SK-N-SH treated with all-trans-retinoic acid at 6 μM for 48 hours (cell line): ENCODE data around the gene KDM6B.
"Not testable (repeated sequence)": the region's sequence is repeated elsewhere in the genome, so short reads cannot be mapped to it uniquely, and the experiment has no call there.

ENCODE experiments used
- ATAC-seq: fragments of 200-7000 bp; cut with Tn5 transposase; 3 replicates; pipeline ENCODE4 v1.9.1; 2020; ENCODE audit warnings: mild to moderate bottlenecking, moderate library complexity
- ARNTL ChIP-seq: fragments of 450-650 bp; formaldehyde crosslinking; IDR thresholded peaks from 2 replicates; pipeline ENCODE4 v1.5.0; 2020; ENCODE audit warnings: low read depth, mild to moderate bottlenecking, moderate library complexity, borderline replicate concordance
- BACH2 ChIP-seq: fragments of 250-450 bp; sonication (Bioruptor Pico); IDR thresholded peaks from 2 replicates; pipeline ENCODE4 v1.9.0; 2021; ENCODE audit warnings: mild to moderate bottlenecking, borderline replicate concordance
- CREB5 ChIP-seq: fragments of 250-450 bp; sonication (Bioruptor Pico); IDR thresholded peaks from 2 replicates; pipeline ENCODE4 v1.5.1; 2020; ENCODE audit warnings: low read depth, mild to moderate bottlenecking, moderate library complexity
- CSDC2 ChIP-seq: fragments of 250-450 bp; sonication (Bioruptor Pico); IDR thresholded peaks from 2 replicates; pipeline ENCODE4 v1.5.0; 2020; ENCODE audit warnings: mild to moderate bottlenecking, moderate library complexity
- ESRRG ChIP-seq: fragments of 250-450 bp; sonication (Bioruptor Pico); IDR thresholded peaks from 2 replicates; pipeline ENCODE4 v1.6.1; 2021; ENCODE audit warnings: mild to moderate bottlenecking
- GLIS3 ChIP-seq: fragments of 250-450 bp; sonication (Bioruptor Pico); IDR thresholded peaks from 2 replicates; pipeline ENCODE4 v1.5.0; 2020; ENCODE audit warnings: mild to moderate bottlenecking, moderate library complexity
- ISL1 ChIP-seq: fragments of 250-450 bp; sonication (Bioruptor Pico); IDR thresholded peaks from 2 replicates; pipeline ENCODE4 v2.1.2; 2022; ENCODE audit warnings: mild to moderate bottlenecking, moderate library complexity
- OSR1 ChIP-seq: fragments of 250-450 bp; sonication (Bioruptor Pico); IDR thresholded peaks from 2 replicates; pipeline ENCODE4 v1.8.0; 2022; ENCODE audit warnings: moderate library complexity, mild to moderate bottlenecking, inconsistent platforms
- PATZ1 ChIP-seq: fragments of 250-450 bp; sonication (Bioruptor Pico); IDR thresholded peaks from 2 replicates; pipeline ENCODE4 v1.8.0; 2020; ENCODE audit warnings: mild to moderate bottlenecking, moderate library complexity, borderline replicate concordance
- PPARA ChIP-seq: fragments of 250-450 bp; sonication (Bioruptor Pico); IDR thresholded peaks from 2 replicates; pipeline ENCODE4 v1.5.0; 2020; ENCODE audit warnings: mild to moderate bottlenecking, borderline replicate concordance
- RARB ChIP-seq: fragments of 250-450 bp; sonication (Bioruptor Pico); IDR thresholded peaks from 2 replicates; pipeline ENCODE4 v1.8.0; 2021; ENCODE audit warnings: mild to moderate bottlenecking, moderate library complexity
- SNAI2 ChIP-seq: fragments of 250-450 bp; sonication (Bioruptor Pico); IDR thresholded peaks from 2 replicates; pipeline ENCODE4 v1.5.0; 2020; ENCODE audit warnings: mild to moderate bottlenecking, moderate library complexity
- TCF4 ChIP-seq: fragments of 250-450 bp; sonication (Bioruptor Pico); IDR thresholded peaks from 2 replicates; pipeline ENCODE4 v1.8.0; 2021; ENCODE audit warnings: mild to moderate bottlenecking, moderate library complexity, borderline replicate concordance
- TOX ChIP-seq: fragments of 250-450 bp; sonication (Bioruptor Pico); IDR thresholded peaks from 2 replicates; pipeline ENCODE4 v1.8.0; 2021; ENCODE audit warnings: mild to moderate bottlenecking, moderate library complexity, borderline replicate concordance
- ZC3H10 ChIP-seq: fragments of 250-450 bp; sonication (Bioruptor Pico); IDR thresholded peaks from 2 replicates; pipeline ENCODE4 v1.5.1; 2021; ENCODE audit warnings: mild to moderate bottlenecking, moderate library complexity
- ZFP30 ChIP-seq: fragments of 450-650 bp; formaldehyde crosslinking; IDR thresholded peaks from 2 replicates; pipeline ENCODE4 v1.5.0; 2022; ENCODE audit warnings: mild to moderate bottlenecking, moderate library complexity
- ZNF70 ChIP-seq: fragments of 450-650 bp; formaldehyde crosslinking; IDR thresholded peaks from 2 replicates; pipeline ENCODE4 v1.5.0; 2020; ENCODE audit warnings: mild to moderate bottlenecking, moderate library complexity
- ZNF8 ChIP-seq: fragments of 450-650 bp; formaldehyde crosslinking; IDR thresholded peaks from 2 replicates; pipeline ENCODE4 v1.5.0; 2020; ENCODE audit warnings: mild to moderate bottlenecking, moderate library complexity
- TF ChIP-seq, protein P1 (sequence below): fragments of 250-450 bp; sonication (Bioruptor Pico); IDR thresholded peaks from 2 replicates; pipeline ENCODE4 v1.5.0; 2020; ENCODE audit warnings: mild to moderate bottlenecking, moderate library complexity
- TF ChIP-seq, protein P2 (sequence below): fragments of 250-450 bp; sonication (Bioruptor Pico); IDR thresholded peaks from 2 replicates; pipeline ENCODE4 v1.8.0; 2021; ENCODE audit warnings: low read depth, mild to moderate bottlenecking, moderate library complexity, borderline replicate concordance

KDM6B gene

GRCh38 chr17:7862692-7863437, 28.8 kb downstream of the KDM6B start (continued):
- TF ChIP-seq, protein P1, sequence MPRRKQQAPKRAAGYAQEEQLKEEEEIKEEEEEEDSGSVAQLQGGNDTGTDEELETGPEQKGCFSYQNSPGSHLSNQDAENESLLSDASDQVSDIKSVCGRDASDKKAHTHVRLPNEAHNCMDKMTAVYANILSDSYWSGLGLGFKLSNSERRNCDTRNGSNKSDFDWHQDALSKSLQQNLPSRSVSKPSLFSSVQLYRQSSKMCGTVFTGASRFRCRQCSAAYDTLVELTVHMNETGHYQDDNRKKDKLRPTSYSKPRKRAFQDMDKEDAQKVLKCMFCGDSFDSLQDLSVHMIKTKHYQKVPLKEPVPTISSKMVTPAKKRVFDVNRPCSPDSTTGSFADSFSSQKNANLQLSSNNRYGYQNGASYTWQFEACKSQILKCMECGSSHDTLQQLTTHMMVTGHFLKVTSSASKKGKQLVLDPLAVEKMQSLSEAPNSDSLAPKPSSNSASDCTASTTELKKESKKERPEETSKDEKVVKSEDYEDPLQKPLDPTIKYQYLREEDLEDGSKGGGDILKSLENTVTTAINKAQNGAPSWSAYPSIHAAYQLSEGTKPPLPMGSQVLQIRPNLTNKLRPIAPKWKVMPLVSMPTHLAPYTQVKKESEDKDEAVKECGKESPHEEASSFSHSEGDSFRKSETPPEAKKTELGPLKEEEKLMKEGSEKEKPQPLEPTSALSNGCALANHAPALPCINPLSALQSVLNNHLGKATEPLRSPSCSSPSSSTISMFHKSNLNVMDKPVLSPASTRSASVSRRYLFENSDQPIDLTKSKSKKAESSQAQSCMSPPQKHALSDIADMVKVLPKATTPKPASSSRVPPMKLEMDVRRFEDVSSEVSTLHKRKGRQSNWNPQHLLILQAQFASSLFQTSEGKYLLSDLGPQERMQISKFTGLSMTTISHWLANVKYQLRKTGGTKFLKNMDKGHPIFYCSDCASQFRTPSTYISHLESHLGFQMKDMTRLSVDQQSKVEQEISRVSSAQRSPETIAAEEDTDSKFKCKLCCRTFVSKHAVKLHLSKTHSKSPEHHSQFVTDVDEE (CRISPR knock-in tag), result no peak
- TF ChIP-seq ZC3H10 (CRISPR knock-in tag), result no peak

DNA sequence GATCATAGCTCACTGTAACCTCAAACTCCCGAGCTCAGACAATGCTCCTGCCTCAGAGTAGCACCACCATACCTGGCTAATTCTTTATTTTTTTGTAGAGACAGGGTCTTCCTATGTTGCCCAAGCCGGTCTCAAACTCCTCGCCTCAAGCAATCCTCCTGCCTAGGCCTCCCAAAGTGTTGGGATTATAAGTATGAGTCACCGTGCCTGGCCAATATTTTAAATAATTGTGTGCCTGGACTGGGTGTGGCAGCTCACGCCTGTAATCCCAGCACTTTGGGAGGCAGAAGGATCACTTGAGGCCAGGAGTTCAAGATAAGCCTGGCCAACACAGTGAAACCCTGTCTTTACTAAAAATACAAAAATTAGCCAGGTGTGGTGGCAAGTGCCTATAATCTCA, 30.4 kb downstream of the KDM6B start:
- ATAC-seq, result not testable (repeated sequence)

DNA sequence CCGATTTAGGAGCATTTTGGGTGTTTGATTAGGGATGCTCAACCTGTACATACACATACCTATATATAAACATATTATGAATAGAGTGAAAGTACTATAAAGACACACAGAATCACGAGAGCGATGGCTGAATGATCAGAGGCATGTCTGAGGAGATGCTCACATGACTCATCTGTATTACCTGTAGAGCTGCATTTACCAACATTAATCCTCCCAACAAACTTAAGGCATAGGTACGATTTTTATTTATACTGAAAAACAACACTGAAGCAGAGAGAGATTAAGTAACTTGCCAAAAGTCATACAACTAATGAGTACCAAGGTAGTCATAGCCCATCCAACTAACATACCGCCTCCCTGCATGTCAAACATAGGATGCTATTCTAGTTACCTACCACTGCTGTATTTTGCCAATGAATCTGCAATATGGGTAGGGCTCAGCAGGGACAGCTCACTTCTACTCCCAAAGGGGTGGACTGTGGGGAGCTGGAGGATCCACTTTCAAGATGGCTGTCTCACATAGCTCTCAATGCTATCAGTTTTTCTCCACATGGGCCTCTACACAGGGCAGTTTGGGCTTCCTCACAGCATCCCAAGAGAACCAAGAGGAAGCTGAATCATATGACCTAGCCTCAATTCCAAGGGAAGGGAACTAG, 31.1 kb downstream of the KDM6B start:
- no peak for TF ChIP-seq ARNTL

DNA sequence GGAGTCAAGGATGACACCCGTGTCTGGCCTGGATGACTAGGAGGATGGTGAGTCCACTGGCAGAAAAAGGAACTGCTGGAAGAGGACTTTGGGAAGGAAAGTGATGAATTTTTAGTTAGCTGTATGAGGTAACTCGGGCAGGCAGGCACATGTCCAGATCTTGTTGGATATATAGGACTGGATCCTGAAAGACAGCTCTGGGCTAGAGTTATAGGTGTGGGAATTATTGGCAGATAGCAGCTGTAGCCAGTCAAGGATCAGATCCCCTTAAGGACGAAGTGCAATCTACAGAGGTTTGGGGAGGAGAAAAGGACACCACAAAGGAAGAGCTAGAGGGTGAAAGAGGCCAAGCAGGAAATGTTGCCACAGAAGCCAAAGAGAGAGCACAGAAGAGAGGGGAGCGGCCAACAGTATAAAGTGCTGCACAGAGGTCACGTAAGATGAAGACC, 33.9 kb downstream of the KDM6B start:
- TF ChIP-seq ISL1 (CRISPR knock-in tag) (no peak), ZNF8 (CRISPR knock-in tag) (no peak), OSR1 (no peak), SNAI2 (CRISPR knock-in tag) (no peak), ZC3H10 (CRISPR knock-in tag) (no peak), ESRRG (no peak), ZFP30 (no peak), CREB5 (no peak)
- TF ChIP-seq, protein P2, sequence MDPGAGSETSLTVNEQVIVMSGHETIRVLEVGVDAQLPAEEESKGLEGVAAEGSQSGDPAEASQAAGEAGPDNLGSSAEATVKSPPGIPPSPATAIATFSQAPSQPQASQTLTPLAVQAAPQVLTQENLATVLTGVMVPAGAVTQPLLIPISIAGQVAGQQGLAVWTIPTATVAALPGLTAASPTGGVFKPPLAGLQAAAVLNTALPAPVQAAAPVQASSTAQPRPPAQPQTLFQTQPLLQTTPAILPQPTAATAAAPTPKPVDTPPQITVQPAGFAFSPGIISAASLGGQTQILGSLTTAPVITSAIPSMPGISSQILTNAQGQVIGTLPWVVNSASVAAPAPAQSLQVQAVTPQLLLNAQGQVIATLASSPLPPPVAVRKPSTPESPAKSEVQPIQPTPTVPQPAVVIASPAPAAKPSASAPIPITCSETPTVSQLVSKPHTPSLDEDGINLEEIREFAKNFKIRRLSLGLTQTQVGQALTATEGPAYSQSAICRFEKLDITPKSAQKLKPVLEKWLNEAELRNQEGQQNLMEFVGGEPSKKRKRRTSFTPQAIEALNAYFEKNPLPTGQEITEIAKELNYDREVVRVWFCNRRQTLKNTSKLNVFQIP (CRISPR knock-in tag), result no peak

More for the DNA sequence above, 31.1 kb downstream of the KDM6B start:
- no peak for ATAC-seq

GRCh38 chr17:7873051-7873450, 39.0 kb downstream of the KDM6B start:
- TF ChIP-seq CSDC2, result no peak
- no peak for TF ChIP-seq ZC3H10 (CRISPR knock-in tag)
- no peak for TF ChIP-seq RARB (CRISPR knock-in tag)
- TF ChIP-seq CREB5, result no peak
- TF ChIP-seq ARNTL, result no peak
- TF ChIP-seq GLIS3 (CRISPR knock-in tag), result no peak
- TF ChIP-seq ZNF70 (CRISPR knock-in tag), result no peak
- TF ChIP-seq ZNF8 (CRISPR knock-in tag), result no peak
- no peak for TF ChIP-seq PATZ1 (CRISPR knock-in tag)
- no peak for TF ChIP-seq PPARA
- TF ChIP-seq BACH2 (CRISPR knock-in tag), result no peak
- no peak for TF ChIP-seq SNAI2 (CRISPR knock-in tag)
- no peak for TF ChIP-seq ZFP30
- no peak for TF ChIP-seq TOX (CRISPR knock-in tag)
- TF ChIP-seq ISL1 (CRISPR knock-in tag), result no peak
- TF ChIP-seq TCF4 (CRISPR knock-in tag), result no peak
- ATAC-seq, result no peak

More for the DNA sequence above, 33.9 kb downstream of the KDM6B start:
- ATAC-seq, result no peak
